HG03442 (cell line): ENCODE results near the gene HPN.
"Not testable (repeated sequence)": the region's sequence is repeated elsewhere in the genome, so short reads cannot be mapped to it uniquely, and the experiment has no call there.

Source experiments
- ATAC-seq: cut with Tn5 transposase; IDR thresholded peaks from one replicate; pipeline ENCODE4 v1.9.1; 2021; ENCODE audit warnings: mild to moderate bottlenecking, moderate library complexity; ENCODE audit not compliant: unreplicated experiment

Gene HPN

DNA sequence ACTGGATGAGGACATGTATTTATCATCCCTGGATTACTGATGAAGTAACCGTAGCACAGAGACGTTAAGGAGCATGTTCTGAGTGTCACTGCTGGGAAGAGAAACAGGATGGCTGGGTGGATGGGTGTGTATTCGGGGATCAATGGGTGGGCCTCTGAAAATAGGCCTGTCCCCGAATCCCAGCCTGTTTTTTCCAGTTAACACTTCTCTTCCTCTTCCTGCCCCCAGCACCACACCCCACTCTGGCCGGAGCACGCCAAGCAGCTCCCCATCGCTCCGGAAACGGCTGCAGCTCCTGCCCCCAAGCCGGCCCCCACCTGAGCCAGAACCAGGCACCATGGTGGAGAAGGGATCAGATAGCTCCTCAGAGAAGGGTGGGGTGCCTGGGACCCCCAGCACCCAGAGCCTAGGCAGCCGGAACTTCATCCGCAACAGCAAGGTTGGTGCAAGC lies 32.6 kb upstream of the HPN start:
- no peak for ATAC-seq

DNA sequence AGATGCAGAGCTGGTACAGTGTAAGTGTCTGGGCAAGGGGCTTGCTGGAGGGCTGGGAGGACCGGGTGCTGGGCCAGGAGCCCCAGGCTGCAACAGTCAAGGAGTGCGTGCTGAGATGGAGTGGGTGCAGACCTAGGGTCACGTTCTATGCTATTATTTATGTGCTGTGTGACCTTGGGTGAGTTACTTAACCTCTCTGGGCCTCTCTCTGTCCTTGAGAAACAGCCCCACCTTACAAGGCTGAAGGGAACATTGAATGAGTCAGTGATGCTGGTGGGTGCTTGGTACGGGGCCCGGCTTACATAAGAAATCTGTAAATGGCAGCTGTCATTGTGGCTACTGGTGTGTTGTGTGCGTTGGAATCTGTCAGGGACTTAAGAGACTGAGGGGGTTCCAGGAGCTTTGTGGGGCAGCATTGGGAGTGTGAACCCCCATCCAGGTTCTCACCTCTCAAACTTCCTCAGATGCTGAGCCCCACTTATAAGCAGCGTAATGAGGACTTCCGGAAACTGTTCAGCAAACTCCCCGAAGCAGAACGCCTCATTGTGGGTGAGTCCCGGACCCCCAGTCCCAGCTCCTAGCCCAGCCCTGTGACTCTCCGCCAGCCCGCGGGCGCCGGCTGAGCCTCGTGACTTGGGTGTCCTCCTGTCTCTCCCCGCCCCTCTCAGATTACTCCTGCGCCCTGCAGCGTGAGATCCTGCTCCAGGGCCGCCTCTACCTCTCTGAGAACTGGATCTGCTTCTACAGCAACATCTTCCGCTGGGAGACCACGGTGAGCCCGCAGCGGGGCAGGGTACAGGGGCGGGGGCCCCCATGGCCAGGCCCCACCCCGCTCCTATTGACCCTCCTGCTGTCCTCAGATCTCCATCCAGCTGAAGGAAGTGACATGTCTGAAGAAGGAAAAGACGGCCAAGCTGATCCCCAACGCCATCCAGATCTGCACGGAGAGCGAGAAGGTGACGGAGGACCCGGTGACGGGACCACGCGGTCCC lies 31.8 kb upstream of the HPN start:
- no peak for ATAC-seq

DNA sequence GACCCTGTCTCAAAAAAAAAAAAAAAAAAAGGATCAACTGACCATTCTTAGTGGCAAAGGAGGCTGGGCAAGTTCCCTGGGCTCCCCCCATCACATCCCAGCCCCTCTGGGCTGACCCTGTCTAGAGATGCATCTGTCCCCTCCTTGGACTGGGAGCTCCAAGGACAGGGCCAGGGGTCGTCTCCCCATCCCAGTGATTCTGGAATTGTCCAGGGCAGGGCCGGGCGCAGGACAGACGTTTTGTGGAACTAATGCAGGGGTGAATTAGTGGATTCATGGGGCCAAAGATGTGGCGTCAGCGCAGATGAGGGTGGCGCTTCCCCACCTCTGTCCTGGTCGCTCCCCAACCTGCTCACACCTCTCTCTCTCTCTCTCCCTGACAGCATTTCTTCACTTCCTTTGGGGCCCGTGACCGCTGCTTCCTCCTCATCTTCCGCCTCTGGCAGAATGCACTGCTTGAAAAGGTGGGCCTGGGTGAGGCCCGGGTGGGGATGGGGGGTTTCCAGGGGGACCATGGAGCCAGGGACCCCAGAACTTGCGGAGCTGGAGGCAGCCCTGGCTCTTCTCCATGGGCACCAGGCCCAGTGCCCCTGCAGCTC lies 30.3 kb upstream of the HPN start:
- ATAC-seq: no peak

DNA sequence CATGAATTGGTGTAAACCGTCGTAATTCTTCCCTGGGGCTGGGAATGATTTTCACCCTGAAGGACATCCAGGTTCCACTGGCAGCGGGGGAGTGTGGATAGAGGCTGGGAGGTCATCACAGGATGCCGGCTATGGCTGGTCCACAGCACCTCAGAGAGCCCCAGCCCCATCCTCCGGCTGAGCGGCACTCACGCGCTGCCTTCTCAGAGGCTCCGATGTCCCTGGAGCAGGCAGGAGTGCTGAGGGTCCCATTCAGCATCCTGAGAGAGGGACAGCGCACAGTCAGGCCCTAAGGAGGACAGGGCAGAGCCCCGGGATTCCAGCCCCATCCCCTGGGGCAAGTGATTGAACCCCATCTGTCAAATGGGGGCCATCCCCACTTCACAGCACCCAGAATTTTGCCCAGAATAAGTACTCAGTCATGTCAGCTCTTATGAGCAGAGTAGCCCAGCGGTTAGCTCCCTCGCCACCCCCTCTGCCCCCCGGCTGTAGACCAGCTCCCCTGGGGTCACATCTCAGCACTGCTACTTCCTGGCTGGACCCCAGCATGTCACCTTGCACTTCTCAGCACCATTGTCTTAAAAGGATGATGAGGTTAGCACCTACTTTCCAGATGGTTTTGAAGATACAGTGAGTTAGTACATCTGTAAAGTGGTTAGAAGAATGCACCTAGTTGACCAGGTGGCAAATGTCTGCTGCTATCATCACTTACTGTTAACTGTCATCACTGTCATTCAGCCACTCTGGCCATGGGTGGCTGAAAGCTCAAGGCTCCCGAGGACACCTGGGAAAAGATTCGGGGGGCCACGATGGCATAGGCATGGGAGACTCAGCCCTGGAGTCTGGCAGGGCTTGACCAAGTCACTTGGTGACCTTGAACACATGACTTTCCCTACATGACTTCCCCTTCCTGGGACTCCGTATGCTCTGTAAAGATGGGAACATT lies 29.5 kb upstream of the HPN start:
- no peak for ATAC-seq

DNA sequence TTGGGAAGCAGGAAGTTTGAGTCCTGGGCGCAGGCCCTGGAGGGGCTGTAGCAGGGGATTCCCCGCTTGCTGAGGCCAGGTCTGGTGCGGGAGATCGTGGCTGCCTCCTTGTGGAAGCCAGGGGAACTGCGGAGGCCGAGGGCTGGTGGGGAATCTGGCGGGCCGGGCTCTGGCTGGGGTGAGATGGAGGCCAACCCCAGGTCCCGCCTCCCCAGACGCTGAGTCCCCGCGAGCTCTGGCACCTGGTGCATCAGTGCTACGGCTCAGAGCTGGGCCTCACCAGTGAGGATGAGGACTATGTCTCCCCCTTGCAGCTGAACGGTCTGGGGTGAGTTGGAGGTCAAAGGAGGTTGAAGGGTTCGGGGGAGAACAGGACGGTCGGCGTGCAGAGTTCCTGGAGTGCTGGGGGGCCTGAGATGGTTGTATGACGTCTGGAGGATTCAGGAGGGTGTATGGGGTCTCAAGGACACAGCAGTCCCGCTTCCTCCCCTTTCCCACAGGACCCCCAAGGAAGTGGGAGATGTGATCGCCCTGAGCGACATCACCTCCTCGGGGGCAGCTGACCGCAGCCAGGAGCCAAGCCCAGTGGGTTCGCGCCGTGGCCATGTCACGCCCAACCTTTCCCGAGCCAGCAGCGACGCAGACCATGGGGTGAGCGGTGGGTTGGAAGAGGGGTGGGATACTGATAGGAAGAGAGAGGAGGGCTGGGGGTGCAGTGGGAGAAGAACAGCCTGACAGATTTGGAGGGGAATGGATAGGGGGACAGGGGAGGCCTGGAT lies 28.3 kb upstream of the HPN start:
- no peak for ATAC-seq

DNA sequence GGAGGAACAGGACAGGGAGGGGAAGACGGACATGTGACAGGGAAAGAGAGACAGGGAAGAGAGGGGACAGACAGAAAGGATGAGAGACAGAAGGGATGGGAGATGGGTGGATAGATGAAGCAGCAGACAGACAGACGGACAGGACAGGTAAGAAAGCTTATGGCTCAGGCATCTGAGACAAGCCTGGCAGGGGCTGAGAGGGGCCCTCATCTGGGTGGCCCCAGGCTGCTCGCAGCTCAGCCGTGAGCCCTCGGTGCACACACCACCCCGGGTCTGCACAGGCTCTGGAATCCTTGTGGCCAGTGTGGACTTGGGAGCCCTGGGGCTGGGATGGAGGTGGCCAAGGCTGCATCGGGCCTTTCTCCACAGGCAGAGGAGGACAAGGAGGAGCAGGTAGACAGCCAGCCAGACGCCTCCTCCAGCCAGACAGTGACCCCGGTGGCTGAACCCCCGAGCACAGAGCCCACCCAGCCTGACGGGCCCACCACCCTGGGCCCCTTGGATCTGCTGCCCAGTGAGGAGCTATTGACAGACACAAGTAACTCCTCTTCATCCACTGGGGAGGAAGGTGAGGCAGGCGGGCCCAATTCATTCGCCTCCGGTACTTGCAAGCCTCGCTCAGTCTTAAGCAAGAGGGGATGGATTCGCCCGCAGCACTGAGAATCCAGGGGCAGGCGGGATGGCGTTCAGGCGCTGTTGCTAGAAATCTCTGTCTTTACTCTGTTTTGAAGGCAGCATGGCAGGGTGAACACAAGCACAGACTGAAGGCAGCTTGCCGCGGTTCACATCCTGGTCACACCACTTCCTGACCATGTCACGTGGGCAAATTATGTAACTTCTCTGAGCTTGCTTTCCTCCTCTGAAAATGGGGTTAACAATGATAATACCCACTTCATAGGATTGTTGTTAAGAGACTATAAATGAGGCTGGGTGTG lies 27.4 kb upstream of the HPN start:
- ATAC-seq: no peak

DNA sequence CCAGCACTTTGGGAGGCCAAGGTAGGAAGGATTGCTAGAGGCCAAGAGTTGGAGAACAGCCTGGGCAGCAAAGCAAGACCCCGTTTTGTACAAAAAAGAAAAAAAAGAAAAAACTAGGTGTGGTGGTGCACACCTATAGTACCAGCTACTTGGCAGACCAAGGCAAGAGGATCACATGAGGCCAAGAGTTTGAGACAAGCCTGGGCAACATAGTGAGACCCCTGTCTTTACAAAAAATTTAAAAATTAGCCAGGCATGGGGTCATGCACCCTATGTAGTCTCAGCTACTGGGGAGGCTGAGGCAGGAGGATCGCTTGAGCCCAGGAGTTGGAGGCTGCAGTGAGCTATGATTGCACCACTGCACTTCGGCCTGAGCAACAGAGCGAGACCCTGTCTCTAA lies 26.7 kb upstream of the HPN start:
- ATAC-seq: not testable (repeated sequence)

DNA sequence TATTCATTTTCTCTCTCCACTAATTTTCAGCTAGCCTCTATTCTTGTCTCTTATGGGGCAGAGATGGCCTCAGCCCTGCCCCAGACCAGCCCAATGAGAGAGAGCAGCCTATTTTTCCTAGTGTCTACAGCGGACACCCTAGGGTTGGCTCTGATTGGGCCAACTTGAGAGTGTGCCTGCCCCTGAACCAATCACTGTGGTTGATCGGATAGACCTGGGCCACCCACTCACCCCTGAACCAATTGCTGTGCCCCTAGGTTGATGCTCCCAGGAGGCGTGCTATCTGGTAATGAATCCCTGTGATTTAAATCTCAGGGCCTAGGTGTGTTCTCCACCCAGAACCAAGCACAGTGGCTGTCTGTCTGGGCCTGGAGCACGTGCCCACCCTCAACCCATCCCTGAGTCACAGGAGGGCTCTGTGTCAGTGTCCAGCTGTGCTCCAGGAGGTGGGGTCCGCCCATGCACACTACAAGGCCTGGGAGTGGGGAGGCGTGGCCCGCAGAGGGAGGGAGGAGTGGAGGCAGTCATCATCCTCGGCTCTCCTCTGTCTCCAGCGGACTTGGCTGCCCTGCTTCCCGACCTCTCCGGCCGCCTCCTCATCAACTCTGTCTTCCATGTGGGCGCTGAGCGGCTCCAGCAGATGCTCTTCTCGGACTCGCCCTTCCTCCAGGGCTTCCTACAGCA lies 26.1 kb upstream of the HPN start:
- ATAC-seq: no peak

DNA sequence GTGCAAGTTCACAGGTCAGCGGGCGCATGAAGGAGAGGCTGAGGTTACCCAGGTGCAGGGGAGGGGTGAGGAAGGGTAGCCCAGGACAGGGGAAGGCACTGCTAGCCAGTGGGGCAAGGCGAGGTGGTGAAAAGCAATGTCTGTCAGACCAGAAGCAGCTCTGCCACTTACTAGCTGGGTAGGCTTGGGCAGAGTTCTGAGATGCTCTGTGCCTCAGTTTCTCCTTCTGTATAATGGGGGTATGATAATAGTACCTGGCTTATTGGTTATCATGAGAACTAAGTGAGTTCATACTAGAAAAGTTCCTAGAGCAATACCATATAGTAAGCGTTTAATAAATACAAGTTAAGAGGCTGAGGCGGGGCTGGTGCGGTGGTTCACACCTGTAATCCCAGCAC lies 25.6 kb upstream of the HPN start:
- no peak for ATAC-seq

DNA sequence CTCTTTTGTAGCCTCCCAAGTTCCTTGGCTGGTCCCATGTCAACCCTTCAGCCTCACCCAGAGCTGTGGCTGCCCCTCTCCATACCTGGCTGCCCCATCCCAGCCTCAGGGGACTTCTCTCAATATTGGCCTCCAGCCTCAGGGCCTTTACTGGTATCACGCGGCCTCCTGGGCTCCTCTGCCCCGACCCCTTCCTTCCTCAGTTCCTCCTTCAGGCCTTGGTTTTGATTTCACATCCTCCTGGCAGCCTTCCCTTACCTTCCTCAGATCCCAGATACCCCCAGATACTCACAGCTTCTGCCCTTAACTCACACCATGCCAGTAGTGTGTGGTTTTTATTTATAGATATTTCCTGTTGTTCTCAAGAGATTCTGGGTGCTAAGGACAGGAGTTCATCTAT lies 24.0 kb upstream of the HPN start:
- no peak for ATAC-seq

DNA sequence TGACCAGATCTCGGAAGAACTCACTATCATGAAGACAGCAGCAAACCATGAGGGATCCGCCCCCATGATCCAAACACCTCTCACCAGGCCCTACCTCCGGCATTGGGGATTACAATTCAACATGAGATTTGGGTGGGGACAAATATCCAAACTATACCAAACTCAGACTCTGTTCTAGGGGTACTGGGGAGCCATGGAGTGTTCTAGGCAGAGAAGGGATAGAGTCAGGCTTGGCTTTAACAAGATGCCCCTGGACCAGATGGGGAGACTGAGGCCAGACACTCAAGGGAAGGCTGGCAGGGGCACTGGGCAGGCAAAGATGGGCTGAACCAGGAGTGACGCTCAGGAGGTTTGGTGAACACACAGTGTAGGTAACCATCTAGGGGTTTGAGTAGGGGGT lies 23.1 kb upstream of the HPN start:
- ATAC-seq: no peak

DNA sequence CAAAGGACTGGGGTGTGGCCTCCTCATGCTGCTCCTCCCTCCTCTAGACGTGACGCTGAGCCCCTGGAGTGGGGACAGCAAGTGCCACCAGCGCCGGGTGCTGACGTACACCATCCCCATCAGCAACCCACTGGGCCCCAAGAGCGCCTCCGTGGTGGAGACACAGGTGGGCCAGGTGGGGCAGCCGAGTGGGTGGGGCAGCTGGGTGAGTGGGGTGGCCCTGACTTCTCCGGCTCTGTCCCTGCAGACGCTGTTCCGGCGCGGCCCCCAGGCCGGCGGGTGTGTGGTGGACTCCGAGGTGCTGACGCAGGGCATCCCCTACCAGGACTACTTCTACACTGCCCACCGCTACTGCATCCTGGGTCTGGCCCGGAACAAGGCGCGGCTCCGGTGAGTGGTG lies 22.4 kb upstream of the HPN start:
- no peak for ATAC-seq

DNA sequence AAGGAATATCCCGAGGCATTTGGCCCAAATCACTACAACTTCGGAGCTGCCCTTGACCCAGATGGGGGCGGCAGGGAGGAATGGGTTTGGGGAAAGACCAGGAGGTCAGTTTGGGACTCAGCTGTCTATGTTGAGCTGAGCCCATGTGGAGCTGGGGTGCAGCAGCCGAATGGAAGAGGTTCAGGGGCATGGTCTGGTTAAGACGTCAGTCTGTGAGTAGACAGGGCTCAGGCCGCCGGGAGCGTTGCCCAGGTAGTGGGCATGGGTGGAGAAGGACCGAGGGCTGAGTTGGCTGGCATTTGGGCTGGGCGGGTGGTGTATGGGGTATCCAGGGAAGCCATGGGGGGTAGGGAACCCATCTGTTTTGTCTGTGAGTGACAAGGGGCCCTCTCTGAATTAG lies 20.5 kb upstream of the HPN start:
- no peak for ATAC-seq

DNA sequence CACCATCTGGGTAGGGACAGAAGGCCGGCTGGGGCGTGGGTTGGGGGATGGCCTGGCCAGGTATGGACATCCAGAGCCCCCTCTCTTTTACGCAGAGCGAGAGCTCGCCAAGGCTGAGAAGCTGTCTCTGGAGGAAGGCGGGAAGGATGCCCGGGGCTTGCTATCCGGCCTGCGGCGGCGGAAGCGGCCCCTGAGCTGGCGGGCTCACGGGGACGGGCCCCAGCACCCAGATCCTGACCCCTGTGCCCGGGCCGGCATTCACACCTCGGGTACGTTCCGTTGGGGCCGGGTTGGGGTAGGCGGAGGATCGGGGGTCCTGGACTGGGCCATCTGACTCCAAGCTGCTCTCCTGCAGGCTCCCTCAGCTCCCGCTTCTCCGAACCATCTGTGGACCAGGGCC lies 19.9 kb upstream of the HPN start:
- ATAC-seq: no peak

DNA sequence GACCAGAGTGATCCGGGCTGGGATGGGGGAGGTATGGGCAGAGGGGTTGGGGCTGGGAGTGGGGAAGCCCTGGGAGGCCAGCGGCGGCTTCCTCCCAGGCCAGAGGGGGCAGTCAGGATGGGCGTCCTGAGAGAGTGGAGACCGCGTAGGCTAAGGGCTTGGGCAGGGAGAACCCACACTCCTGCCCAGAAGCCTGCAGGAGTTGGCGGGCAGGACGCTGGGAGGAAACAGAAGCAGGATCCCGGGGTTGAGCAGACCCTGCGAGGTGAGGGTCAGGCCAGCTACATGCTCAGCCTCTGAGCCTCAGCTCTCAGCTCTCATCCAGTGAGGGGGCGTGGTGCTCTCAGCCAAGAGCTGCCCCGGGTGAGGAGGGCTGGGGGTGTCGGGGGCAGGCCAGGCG lies 19.1 kb upstream of the HPN start:
- no peak for ATAC-seq

DNA sequence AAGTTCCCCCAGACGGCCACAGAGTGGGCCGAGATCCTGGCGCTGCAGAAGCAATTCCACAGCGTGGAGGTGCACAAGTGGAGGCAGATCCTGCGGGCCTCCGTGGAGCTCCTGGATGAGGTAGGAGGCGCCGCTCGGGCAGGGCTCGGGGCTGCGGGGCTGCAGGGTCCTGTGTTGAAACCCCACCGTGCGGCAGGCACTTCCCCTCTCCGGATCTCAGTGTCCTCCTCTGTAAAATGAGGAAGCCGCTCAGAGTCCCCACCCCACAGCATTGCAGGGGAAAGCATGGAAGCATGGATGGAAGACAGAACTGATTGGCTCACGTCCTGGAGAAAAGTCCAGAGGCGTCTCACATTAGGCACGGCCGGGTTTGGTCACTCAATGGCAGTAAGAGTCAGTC lies 18.1 kb upstream of the HPN start:
- ATAC-seq: no peak

DNA sequence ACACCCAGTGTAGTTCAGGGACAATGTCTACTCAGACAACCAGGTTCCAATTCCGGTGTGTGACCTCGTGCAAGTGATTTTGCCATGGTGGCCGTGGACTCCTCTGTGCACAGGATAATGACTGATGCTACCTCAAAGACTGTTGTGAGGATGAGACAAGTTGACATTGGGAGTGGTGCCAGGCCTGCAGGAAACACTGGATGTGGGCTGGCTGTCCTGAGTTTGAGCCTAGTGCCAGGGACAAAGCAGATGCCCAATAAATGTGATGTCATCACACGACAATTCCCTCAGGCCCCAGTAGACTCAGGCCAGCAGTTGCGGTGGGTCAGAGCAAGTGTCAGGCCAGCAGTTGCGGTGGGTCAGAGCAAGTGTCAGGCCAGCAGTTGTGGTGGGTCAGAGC lies 17.4 kb upstream of the HPN start:
- ATAC-seq: no peak

DNA sequence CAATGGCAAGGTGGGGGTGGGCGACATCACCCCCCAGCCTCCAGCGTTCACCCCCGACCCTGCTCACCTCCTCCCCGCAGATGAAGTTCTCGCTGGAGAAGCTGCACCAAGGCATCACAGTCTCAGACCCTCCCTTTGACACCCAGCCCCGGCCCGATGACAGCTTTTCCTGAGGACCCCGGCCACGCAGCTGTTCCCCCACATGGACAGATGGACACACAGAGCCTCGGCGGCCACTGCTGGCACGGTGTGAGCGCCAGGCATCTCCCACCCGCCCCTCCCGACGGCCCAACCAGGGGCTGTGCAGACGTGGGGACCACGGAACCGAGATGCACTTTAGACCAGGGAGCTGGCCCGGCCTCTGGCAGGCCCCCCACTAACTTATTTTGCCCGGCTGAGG lies 15.6 kb upstream of the HPN start:
- ATAC-seq: no peak

DNA sequence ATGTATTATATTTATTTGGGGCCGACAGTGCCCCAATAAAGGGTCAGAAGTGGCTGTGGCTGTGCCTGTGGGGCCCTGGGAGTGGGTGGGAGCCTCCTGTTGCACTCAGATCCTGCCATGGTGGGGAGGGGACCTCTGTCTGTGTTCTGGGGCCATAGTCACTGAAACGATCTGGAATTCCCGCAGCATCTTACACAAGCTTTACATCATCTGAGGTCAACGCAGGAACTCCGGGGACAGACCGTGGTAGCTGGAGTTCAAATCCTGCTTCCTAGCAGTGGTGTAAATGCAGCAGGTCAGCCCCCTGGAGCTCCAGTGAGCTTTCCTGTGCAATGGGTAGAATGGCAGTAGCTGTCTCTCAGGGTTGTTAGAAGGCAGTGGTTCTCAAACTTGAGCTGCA lies 15.1 kb upstream of the HPN start:
- ATAC-seq: no peak
